ENCODE results near the gene CASP1.

The CASP1 gene

GRCh38 chr11:104979839-104980238, 55.1 kb downstream of the CASP1 start:
- DNase-seq, result no peak

Measured in DMS79 (cell line).